Type B pancreatic cell (in vitro differentiated cells): ENCODE results near the gene POU2F3. TPM values are rescaled to one million over a fixed set of nuclear protein-coding genes. Genes with fewer than 3 reads are reported as not detected.

Source experiments
- DNase-seq: peaks from one replicate; pipeline ENCODE4 v3.0.0; 2021; ENCODE audit warnings: mixed read lengths; ENCODE audit not compliant: unreplicated experiment; ENCODE audit errors: extremely low spot score
- H3K27ac Mint-ChIP-seq: 2 replicates; pipeline ENCODE4 v1.8.0; 2021; ENCODE audit warnings: mild to moderate bottlenecking, mixed read lengths
- H3K27me3 Mint-ChIP-seq: 2 replicates; pipeline ENCODE4 v1.8.0; 2021; ENCODE audit warnings: mixed read lengths
- H3K36me3 Mint-ChIP-seq: 2 replicates; pipeline ENCODE4 v1.8.0; 2021; ENCODE audit warnings: mixed read lengths
- H3K4me1 Mint-ChIP-seq: one replicate; pipeline ENCODE4 v1.8.0; 2021; ENCODE audit warnings: mixed read lengths; ENCODE audit not compliant: unreplicated experiment
- H3K4me3 Mint-ChIP-seq: 2 replicates; pipeline ENCODE4 v1.8.0; 2021; ENCODE audit warnings: mild to moderate bottlenecking, mixed read lengths
- H3K9me3 Mint-ChIP-seq: 2 replicates; pipeline ENCODE4 v1.8.0; 2021; ENCODE audit warnings: mixed read lengths
- total RNA-seq: library from RNA; stranded (reverse); gene quantifications from 2 replicates; pipeline ENCODE4 v1.2.1, GENCODE V29; 2021; ENCODE audit warnings: low replicate concordance
- TF ChIP-seq, protein P1 (sequence below): fragments of 200-600 bp; sonication (generic); conservative IDR thresholded peaks from 2 replicates; pipeline ENCODE4 v1.5.0; 2021; ENCODE audit warnings: antibody characterized with exemption, mild to moderate bottlenecking

Gene POU2F3
- total RNA-seq, 1 donor from 2014 or later = 1.4 TPM

DNA sequence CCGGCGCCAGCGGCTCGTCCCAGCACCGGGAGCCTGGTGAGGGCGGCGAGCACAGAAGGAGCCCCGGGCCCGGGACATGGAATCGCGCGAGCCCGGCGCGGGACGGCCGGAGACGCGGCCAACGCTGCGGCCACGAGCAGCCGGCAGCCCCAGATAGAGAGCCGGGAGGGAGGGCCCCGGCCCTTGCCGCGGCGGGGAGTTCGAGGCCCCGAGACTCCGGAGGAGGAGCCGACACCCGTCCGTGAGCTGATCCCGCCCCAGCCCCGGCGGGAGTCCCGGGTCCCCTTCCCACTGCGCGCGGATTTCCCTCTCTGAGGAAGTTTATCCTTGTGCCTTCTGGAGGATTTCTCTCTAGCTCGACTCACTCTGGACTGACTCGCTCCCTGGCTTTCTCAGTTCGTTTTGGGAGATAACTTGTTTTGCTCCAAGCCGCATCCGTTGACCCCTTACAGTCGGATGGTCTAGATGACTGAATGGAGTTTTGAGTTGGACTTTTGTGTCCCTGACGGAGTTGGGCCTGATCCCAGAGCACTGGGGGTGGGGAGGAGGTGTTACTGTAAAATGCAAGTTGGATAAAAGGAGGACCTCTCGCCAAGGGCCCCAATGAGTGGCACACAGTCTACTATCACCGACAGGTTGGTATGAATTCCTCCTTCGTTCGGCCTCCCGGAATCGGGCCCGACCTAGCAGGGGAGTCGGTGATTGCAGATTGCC, 96.9 kb downstream of the POU2F3 start:
- peaks cover 25% of the 10 kb centered on the region for H3K4me1 Mint-ChIP-seq
- H3K27me3 Mint-ChIP-seq = no peaks in the 10 kb centered on the region
- peak overlapping the region; percentile 99 for H3K4me3 Mint-ChIP-seq
- H3K27ac Mint-ChIP-seq = peak overlapping the region; percentile 92
- no peaks in the 10 kb centered on the region for H3K36me3 Mint-ChIP-seq
- TF ChIP-seq, protein P1, sequence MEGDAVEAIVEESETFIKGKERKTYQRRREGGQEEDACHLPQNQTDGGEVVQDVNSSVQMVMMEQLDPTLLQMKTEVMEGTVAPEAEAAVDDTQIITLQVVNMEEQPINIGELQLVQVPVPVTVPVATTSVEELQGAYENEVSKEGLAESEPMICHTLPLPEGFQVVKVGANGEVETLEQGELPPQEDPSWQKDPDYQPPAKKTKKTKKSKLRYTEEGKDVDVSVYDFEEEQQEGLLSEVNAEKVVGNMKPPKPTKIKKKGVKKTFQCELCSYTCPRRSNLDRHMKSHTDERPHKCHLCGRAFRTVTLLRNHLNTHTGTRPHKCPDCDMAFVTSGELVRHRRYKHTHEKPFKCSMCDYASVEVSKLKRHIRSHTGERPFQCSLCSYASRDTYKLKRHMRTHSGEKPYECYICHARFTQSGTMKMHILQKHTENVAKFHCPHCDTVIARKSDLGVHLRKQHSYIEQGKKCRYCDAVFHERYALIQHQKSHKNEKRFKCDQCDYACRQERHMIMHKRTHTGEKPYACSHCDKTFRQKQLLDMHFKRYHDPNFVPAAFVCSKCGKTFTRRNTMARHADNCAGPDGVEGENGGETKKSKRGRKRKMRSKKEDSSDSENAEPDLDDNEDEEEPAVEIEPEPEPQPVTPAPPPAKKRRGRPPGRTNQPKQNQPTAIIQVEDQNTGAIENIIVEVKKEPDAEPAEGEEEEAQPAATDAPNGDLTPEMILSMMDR = no peak
- peak; percentile 78 for DNase-seq
- no peaks in the 10 kb centered on the region for H3K9me3 Mint-ChIP-seq

DNA sequence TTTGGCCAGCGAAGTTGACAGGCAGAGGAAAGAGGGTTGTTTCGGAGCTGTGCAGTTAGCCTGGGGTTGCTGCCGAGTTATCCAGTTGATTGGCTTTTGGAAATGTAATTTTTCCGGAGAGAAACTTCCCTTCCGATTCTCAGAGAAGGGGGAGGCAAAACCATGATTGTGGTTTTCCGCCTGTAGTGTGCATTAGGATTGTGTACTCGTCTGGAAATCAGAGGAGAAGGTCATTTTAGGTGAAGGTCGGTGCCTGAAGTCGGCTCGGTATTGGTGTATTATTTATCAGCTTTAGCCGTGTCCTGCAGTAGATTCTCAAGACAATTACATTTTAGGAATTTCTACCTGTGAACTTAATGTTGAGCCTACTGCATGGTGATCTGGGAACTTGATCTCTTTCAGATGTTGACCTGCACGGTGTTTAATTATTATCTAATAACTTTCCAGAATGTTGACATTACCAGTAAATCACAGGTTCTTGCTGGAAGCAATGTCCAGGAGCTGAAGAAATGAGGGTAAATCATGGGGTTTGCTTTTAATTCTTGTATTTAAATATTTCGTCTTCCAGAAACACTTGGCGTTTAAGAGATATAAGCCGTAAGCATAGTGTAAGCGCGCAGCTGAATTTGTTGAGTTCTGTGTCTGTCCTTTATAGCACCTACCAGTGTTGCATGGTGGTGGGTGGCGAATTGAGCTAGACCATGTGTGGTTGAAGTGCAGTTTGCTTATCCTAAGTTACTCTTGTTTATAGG, 97.6 kb downstream of the POU2F3 start:
- H3K4me1 Mint-ChIP-seq = peaks cover 31% of the 10 kb centered on the region
- DNase-seq = no peak
- peak overlapping the region; percentile 99 for H3K4me3 Mint-ChIP-seq
- no peaks in the 10 kb centered on the region for H3K9me3 Mint-ChIP-seq
- H3K27ac Mint-ChIP-seq = peak overlapping the region; percentile 92
- no peaks in the 10 kb centered on the region for H3K36me3 Mint-ChIP-seq
- TF ChIP-seq, protein P1 = no peak
- H3K27me3 Mint-ChIP-seq = no peaks in the 10 kb centered on the region

DNA sequence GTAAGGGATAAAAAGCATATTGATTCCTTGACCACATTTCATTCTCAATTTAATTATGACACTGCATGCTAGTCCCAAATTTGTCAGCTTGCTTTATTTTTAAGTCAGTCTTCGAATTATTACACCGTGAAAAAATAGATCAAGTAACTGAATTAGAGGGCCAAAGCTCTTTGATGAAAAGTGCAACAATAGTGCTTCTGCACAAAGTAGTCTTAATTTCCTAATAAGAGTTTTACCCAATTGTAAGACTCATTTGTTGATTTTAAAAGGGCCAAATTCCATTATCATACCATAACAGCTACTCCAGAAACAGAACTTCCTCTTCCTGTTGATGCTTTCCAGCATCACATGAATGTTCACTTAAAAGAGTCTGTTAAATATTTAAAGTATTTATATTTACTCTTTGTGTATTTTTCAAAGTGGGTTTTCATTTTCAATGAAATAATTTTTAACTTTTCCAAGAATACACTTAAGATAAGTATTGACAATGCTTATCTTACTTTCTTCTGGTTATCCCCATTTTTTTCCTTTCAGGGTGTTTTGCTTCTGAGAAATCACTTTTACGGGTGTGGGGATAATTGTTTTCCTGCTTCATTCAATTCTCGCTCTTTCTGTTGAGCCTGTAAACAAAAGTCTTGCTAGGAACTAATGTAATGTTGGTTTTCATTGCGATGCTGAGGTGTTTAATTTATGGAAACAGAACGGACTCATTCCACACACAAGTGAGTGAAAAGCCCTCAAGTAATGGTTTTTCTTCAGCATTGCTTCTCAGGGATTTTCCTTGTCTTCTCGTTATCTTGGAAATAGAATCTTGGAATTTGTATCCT, 98.4 kb downstream of the POU2F3 start:
- Mint-ChIP-seq H3K9me3 (no peaks in the 10 kb centered on the region), H3K27me3 (no peaks in the 10 kb centered on the region), H3K36me3 (no peaks in the 10 kb centered on the region), H3K4me1 (peaks cover 31% of the 10 kb centered on the region), H3K27ac (peak overlapping the region; percentile 92), H3K4me3 (peak overlapping the region; percentile 99)
- no peak for DNase-seq
- TF ChIP-seq, protein P1 = no peak

DNA sequence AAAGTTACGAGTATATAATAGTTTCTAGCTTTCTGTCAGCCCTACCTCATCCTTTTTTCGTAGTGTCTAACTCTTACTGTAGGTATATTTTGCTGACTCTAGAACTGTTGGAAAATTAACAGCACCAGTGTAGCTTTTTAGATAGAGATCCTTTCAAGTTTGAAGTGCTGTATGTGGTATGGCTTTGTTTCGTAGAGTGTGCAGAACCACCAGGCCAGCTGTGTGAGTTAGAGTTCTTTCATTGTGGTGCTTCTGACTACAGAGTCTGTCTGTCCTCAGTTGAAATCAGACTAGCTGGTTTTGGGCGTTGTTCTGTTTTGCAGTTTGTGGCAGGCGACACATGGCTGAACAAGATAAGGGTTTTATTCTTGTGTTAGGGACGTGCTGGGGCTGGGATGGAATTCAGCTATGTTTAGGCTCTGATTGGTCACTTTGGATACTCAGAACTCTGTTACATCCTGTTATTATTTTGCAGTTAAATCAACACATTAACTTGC, 99.5 kb downstream of the POU2F3 start:
- DNase-seq = no peak
- TF ChIP-seq, protein P1 = no peak
- H3K36me3 Mint-ChIP-seq = no peaks in the 10 kb centered on the region
- H3K27ac Mint-ChIP-seq = peak overlapping the region; percentile 78
- peak overlapping the region; percentile 75 for H3K4me3 Mint-ChIP-seq
- H3K27me3 Mint-ChIP-seq = no peaks in the 10 kb centered on the region
- no peaks in the 10 kb centered on the region for H3K9me3 Mint-ChIP-seq
- H3K4me1 Mint-ChIP-seq = peaks cover 35% of the 10 kb centered on the region

DNA sequence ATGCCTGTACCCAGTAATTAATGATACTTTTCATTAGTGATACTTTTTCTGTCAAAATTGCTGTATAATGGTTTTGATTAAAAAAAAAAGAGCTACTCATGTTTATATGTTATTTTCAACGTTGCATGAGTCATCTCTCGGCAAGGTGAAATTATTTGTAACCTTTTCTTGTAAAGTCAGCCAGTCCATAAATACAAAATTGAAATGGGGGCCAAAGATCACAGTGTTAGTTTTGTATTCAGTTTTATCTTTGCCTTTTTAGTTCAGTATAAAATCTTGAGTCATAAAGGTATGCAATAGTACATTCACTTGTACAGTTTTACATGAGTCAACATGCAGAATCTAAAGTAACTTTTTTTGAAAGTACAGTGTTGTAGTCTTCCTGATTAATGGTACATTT, 100.6 kb downstream of the POU2F3 start:
- Mint-ChIP-seq H3K36me3 (no peaks in the 10 kb centered on the region), H3K4me3 (no peak overlapping the region), H3K27me3 (no peaks in the 10 kb centered on the region), H3K4me1 (peaks cover 42% of the 10 kb centered on the region), H3K27ac (no peak overlapping the region), H3K9me3 (no peaks in the 10 kb centered on the region)
- DNase-seq = no peak
- TF ChIP-seq, protein P1 = no peak
